ENCODE results near the gene GPHN.

The GPHN gene

DNA sequence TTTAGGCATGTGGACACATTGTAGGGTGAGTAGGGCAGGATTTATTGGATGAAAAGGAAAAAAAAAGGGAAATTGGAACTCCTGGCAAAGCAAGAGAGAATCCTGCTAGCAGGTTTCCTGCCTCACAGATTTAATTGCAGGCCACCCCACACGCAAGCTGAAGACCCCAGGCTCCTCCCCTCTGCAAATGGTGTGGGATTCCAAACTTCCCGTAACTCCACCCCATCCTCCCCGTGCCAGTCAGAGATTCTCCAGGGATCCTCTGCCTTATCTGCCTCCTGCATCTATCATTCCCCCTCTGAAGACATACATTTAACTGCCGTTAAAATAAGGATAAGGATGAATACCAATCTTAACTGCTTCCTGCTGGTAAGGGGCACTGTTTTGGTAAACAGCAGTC lies 431.5 kb downstream of the GPHN start:
- Histone ChIP-seq H3K9me3 (ENCODE audit: control insufficient read depth in 2 of 2, low read length in 2 of 2) (peaks cover 4 to 13% of the 10 kb centered on the region in 2 donors), H3K4me1 (ENCODE audit: control insufficient read depth in 2 of 2, insufficient read depth in 2 of 2, low read length in 2 of 2) (no peaks in the 10 kb centered on the region), H3K36me3 (ENCODE audit: control insufficient read depth in 2 of 2, insufficient read depth in 2 of 2, low read length in 2 of 2) (peaks cover 7 to 14% of the 10 kb centered on the region in 2 donors), H3K9ac (ENCODE audit: low read depth in 1 of 2, low read length in 2 of 2) (no peak overlapping the region), H3K27me3 (ENCODE audit: control insufficient read depth in 2 of 2, insufficient read depth in 2 of 2, low read length in 2 of 2) (no peaks in the 10 kb centered on the region), H3K4me3 (ENCODE audit: low read length in 2 of 2) (no peak overlapping the region), H3K27ac (ENCODE audit: low read depth in 2 of 2, low read length in 2 of 2) (no peak overlapping the region)

- Histone ChIP-seq H3K27me3 (ENCODE audit: control insufficient read depth in 2 of 2, insufficient read depth in 2 of 2, low read length in 2 of 2) (no peaks in the 10 kb centered on the region), H3K4me1 (ENCODE audit: control insufficient read depth in 2 of 2, insufficient read depth in 2 of 2, low read length in 2 of 2) (no peaks in the 10 kb centered on the region), H3K27ac (ENCODE audit: low read depth in 2 of 2, low read length in 2 of 2) (no peak overlapping the region), H3K4me3 (ENCODE audit: low read length in 2 of 2) (no peak overlapping the region), H3K36me3 (ENCODE audit: control insufficient read depth in 2 of 2, insufficient read depth in 2 of 2, low read length in 2 of 2) (peaks cover 14 to 23% of the 10 kb centered on the region in 2 donors), H3K9me3 (ENCODE audit: control insufficient read depth in 2 of 2, low read length in 2 of 2) (peaks cover 20 to 29% of the 10 kb centered on the region in 2 donors), H3K9ac (ENCODE audit: low read depth in 1 of 2, low read length in 2 of 2) (no peak overlapping the region)
Observed at GRCh38 chr14:66944872-66945271, 436.9 kb downstream of the GPHN start.

- no peaks in the 10 kb centered on the region for H3K27me3 ChIP-seq (ENCODE audit: control insufficient read depth in 2 of 2, insufficient read depth in 2 of 2, low read length in 2 of 2)
- H3K4me1 ChIP-seq (ENCODE audit: control insufficient read depth in 2 of 2, insufficient read depth in 2 of 2, low read length in 2 of 2) = no peaks in the 10 kb centered on the region
- H3K4me3 ChIP-seq (ENCODE audit: low read length in 2 of 2) = no peak overlapping the region
- peaks cover 2 to 9% of the 10 kb centered on the region in 2 donors for H3K9me3 ChIP-seq (ENCODE audit: control insufficient read depth in 2 of 2, low read length in 2 of 2)
- peaks cover 2 to 6% of the 10 kb centered on the region in 2 donors for H3K36me3 ChIP-seq (ENCODE audit: control insufficient read depth in 2 of 2, insufficient read depth in 2 of 2, low read length in 2 of 2)
- no peak overlapping the region for H3K9ac ChIP-seq (ENCODE audit: low read depth in 1 of 2, low read length in 2 of 2)
- H3K27ac ChIP-seq (ENCODE audit: low read depth in 2 of 2, low read length in 2 of 2) = no peak overlapping the region
Observed at GRCh38 chr14:66955159-66955558, 447.2 kb downstream of the GPHN start.

DNA sequence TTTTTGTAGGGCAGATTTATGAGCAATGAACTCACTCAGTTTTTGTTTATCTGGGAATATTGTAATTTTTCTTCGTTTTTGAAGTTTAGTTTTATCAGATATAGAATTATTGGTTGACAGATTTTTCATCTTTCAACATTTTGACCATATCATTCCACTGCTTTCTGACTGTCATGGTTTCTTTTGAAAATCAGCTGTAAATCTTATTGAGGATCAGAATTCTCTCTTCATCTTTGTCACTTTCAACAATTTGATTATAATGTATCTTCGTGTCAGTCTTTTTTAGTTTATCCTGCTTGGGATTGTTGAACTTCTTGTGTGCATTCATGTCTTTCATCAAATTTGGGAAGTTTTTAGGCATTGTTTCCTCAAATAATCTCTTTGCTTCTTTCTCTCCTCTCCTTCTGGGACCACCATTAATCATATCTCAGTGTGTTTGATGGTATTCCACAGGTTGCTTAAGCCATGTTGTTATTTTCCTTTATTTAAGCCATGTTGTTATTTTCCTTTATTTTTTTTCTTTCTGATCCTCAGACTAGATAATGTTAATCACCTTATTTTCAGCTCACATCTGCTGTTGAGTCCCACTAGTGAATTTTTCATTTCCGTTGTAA lies 451.6 kb downstream of the GPHN start:
- H3K9ac ChIP-seq (ENCODE audit: low read depth in 1 of 2, low read length in 2 of 2) = no peak overlapping the region
- no peaks in the 10 kb centered on the region for H3K27me3 ChIP-seq (ENCODE audit: control insufficient read depth in 2 of 2, insufficient read depth in 2 of 2, low read length in 2 of 2)
- peaks cover 2 to 9% of the 10 kb centered on the region in 2 donors for H3K9me3 ChIP-seq (ENCODE audit: control insufficient read depth in 2 of 2, low read length in 2 of 2)
- peaks cover 6% of the 10 kb centered on the region in 2 donors for H3K36me3 ChIP-seq (ENCODE audit: control insufficient read depth in 2 of 2, insufficient read depth in 2 of 2, low read length in 2 of 2)
- no peaks in the 10 kb centered on the region for H3K4me1 ChIP-seq (ENCODE audit: control insufficient read depth in 2 of 2, insufficient read depth in 2 of 2, low read length in 2 of 2)
- H3K27ac ChIP-seq (ENCODE audit: low read depth in 2 of 2, low read length in 2 of 2) = no peak overlapping the region
- no peak overlapping the region for H3K4me3 ChIP-seq (ENCODE audit: low read length in 2 of 2)

DNA sequence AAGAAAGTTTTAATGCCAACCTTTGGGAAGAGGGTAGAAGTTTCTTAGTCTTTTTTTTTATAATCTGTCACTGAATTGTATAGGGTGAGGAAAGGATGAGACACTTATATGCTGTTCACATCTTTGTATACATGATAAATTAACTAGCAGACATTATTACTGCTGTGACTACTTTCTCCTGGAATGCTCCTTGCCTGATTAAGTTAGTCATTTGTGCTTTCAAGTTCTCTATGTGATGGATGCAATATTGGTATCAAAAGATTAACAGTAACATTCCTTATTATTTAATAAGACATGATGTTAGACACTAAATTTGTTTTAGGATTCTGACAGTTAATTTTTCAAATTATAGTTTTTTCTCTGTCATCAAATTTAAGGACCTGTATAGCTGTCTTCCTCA lies 457.9 kb downstream of the GPHN start:
- no peaks in the 10 kb centered on the region for H3K4me1 ChIP-seq (ENCODE audit: control insufficient read depth in 2 of 2, insufficient read depth in 2 of 2, low read length in 2 of 2)
- H3K27me3 ChIP-seq (ENCODE audit: control insufficient read depth in 2 of 2, insufficient read depth in 2 of 2, low read length in 2 of 2) = no peaks in the 10 kb centered on the region
- peaks cover 6 to 8% of the 10 kb centered on the region in 2 donors for H3K36me3 ChIP-seq (ENCODE audit: control insufficient read depth in 2 of 2, insufficient read depth in 2 of 2, low read length in 2 of 2)
- no peak overlapping the region for H3K4me3 ChIP-seq (ENCODE audit: low read length in 2 of 2)
- H3K9me3 ChIP-seq (ENCODE audit: control insufficient read depth in 2 of 2, low read length in 2 of 2) = no peaks in the 10 kb centered on the region
- no peak overlapping the region for H3K27ac ChIP-seq (ENCODE audit: low read depth in 2 of 2, low read length in 2 of 2)
- no peak overlapping the region for H3K9ac ChIP-seq (ENCODE audit: low read depth in 1 of 2, low read length in 2 of 2)

GRCh38 chr14:66972469-66972868 lies 464.5 kb downstream of the GPHN start:
- Histone ChIP-seq H3K36me3 (ENCODE audit: control insufficient read depth in 2 of 2, insufficient read depth in 2 of 2, low read length in 2 of 2) (no peaks in the 10 kb centered on the region), H3K27ac (ENCODE audit: low read depth in 2 of 2, low read length in 2 of 2) (no peak overlapping the region), H3K4me3 (ENCODE audit: low read length in 2 of 2) (no peak overlapping the region), H3K27me3 (ENCODE audit: control insufficient read depth in 2 of 2, insufficient read depth in 2 of 2, low read length in 2 of 2) (no peaks in the 10 kb centered on the region), H3K4me1 (ENCODE audit: control insufficient read depth in 2 of 2, insufficient read depth in 2 of 2, low read length in 2 of 2) (no peaks in the 10 kb centered on the region), H3K9ac (ENCODE audit: low read depth in 1 of 2, low read length in 2 of 2) (no peak overlapping the region), H3K9me3 (ENCODE audit: control insufficient read depth in 2 of 2, low read length in 2 of 2) (no peaks in the 10 kb centered on the region)

- Histone ChIP-seq H3K27me3 (ENCODE audit: control insufficient read depth in 2 of 2, insufficient read depth in 2 of 2, low read length in 2 of 2) (no peaks in the 10 kb centered on the region), H3K9ac (ENCODE audit: low read depth in 1 of 2, low read length in 2 of 2) (no peak overlapping the region), H3K4me1 (ENCODE audit: control insufficient read depth in 2 of 2, insufficient read depth in 2 of 2, low read length in 2 of 2) (no peaks in the 10 kb centered on the region), H3K4me3 (ENCODE audit: low read length in 2 of 2) (no peak overlapping the region), H3K36me3 (ENCODE audit: control insufficient read depth in 2 of 2, insufficient read depth in 2 of 2, low read length in 2 of 2) (no peaks in the 10 kb centered on the region), H3K27ac (ENCODE audit: low read depth in 2 of 2, low read length in 2 of 2) (no peak overlapping the region), H3K9me3 (ENCODE audit: control insufficient read depth in 2 of 2, low read length in 2 of 2) (no peaks in the 10 kb centered on the region)
Observed at GRCh38 chr14:66974397-66975025, 466.6 kb downstream of the GPHN start.

GRCh38 chr14:66975251-66975650 lies 467.3 kb downstream of the GPHN start:
- H3K27ac ChIP-seq (ENCODE audit: low read depth in 2 of 2, low read length in 2 of 2) = no peak overlapping the region

GRCh38 chr14:66979101-66979974 lies 471.4 kb downstream of the GPHN start:
- H3K9me3 ChIP-seq (ENCODE audit: control insufficient read depth in 2 of 2, low read length in 2 of 2) = no peaks in the 10 kb centered on the region
- H3K27ac ChIP-seq (ENCODE audit: low read depth in 2 of 2, low read length in 2 of 2) = no peak overlapping the region
- H3K27me3 ChIP-seq (ENCODE audit: control insufficient read depth in 2 of 2, insufficient read depth in 2 of 2, low read length in 2 of 2) = no peaks in the 10 kb centered on the region
- no peak overlapping the region for H3K4me3 ChIP-seq (ENCODE audit: low read length in 2 of 2)
- no peak overlapping the region for H3K9ac ChIP-seq (ENCODE audit: low read depth in 1 of 2, low read length in 2 of 2)
- H3K4me1 ChIP-seq (ENCODE audit: control insufficient read depth in 2 of 2, insufficient read depth in 2 of 2, low read length in 2 of 2) = no peaks in the 10 kb centered on the region
- H3K36me3 ChIP-seq (ENCODE audit: control insufficient read depth in 2 of 2, insufficient read depth in 2 of 2, low read length in 2 of 2) = no peaks in the 10 kb centered on the region

More at GRCh38 chr14:66975251-66975650, 467.3 kb downstream of the GPHN start:
- Histone ChIP-seq H3K27me3 (ENCODE audit: control insufficient read depth in 2 of 2, insufficient read depth in 2 of 2, low read length in 2 of 2) (no peaks in the 10 kb centered on the region), H3K4me1 (ENCODE audit: control insufficient read depth in 2 of 2, insufficient read depth in 2 of 2, low read length in 2 of 2) (no peaks in the 10 kb centered on the region), H3K9ac (ENCODE audit: low read depth in 1 of 2, low read length in 2 of 2) (no peak overlapping the region), H3K4me3 (ENCODE audit: low read length in 2 of 2) (no peak overlapping the region), H3K36me3 (ENCODE audit: control insufficient read depth in 2 of 2, insufficient read depth in 2 of 2, low read length in 2 of 2) (no peaks in the 10 kb centered on the region), H3K9me3 (ENCODE audit: control insufficient read depth in 2 of 2, low read length in 2 of 2) (no peaks in the 10 kb centered on the region)

GRCh38 chr14:66982247-66982646 lies 474.3 kb downstream of the GPHN start:
- no peaks in the 10 kb centered on the region for H3K27me3 ChIP-seq (ENCODE audit: control insufficient read depth in 2 of 2, insufficient read depth in 2 of 2, low read length in 2 of 2)
- no peaks in the 10 kb centered on the region for H3K9me3 ChIP-seq (ENCODE audit: control insufficient read depth in 2 of 2, low read length in 2 of 2)
- H3K27ac ChIP-seq (ENCODE audit: low read depth in 2 of 2, low read length in 2 of 2) = no peak overlapping the region
- H3K4me3 ChIP-seq (ENCODE audit: low read length in 2 of 2) = no peak overlapping the region
- no peaks in the 10 kb centered on the region for H3K36me3 ChIP-seq (ENCODE audit: control insufficient read depth in 2 of 2, insufficient read depth in 2 of 2, low read length in 2 of 2)
- H3K9ac ChIP-seq (ENCODE audit: low read depth in 1 of 2, low read length in 2 of 2) = no peak overlapping the region
- no peaks in the 10 kb centered on the region for H3K4me1 ChIP-seq (ENCODE audit: control insufficient read depth in 2 of 2, insufficient read depth in 2 of 2, low read length in 2 of 2)

Measured in mucosa of rectum (tissue), 2 donors.